T-helper 1 cell treated with Interleukin-12 subunit alpha and Interleukin-12 subunit beta and Interleukin-4 antibody, amounts not matched to agents 30 ng/mL and 1 ng/mL, for 36 hours (primary cell): ENCODE measurements around the gene WDR5. TPM values are rescaled to one million over a fixed set of nuclear protein-coding genes. Genes with fewer than 3 reads are reported as not detected.

Experiments used
- intact Hi-C: fragments of 100-400 bp; cut with micrococcal nuclease; formaldehyde crosslinking; loops from one replicate; pipeline ENCODE4 v1.15.1; 2024
- total RNA-seq: library from RNA; stranded (reverse); gene quantifications from 2 replicates; pipeline ENCODE4 v1.2.3, GENCODE V29; 2022

The WDR5 gene
- total RNA-seq, 1 donor from 2014 or later, result 37.2 TPM

- intact Hi-C loops, result no loop called here
These were observed 21.6 kb downstream of the WDR5 start for GRCh38 chr9:134157378-134157885.

GRCh38 chr9:134158242-134158641, 22.4 kb downstream of the WDR5 start:
- intact Hi-C loops, result no loop called here

GRCh38 chr9:134158753-134159392, 23.0 kb downstream of the WDR5 start:
- intact Hi-C loops, result no loop called here

GRCh38 chr9:134159566-134160245, 23.8 kb downstream of the WDR5 start:
- intact Hi-C loops, result loop anchor here (10.0 kb wide), 1 partner anchor 1805 kb away; the partner anchor contains the start of gene UBAC1

GRCh38 chr9:134161647-134162046, 25.8 kb downstream of the WDR5 start:
- intact Hi-C loops, result loop anchor here (10.0 kb wide), 1 partner anchor 1803 kb away; the partner anchor contains the start of gene UBAC1

- intact Hi-C loops, result loop anchor here (10.0 kb wide), 1 partner anchor 1803 kb away; the partner anchor contains the start of gene UBAC1
These were observed 26.4 kb downstream of the WDR5 start for GRCh38 chr9:134162212-134162775.

GRCh38 chr9:134162926-134163370, 27.1 kb downstream of the WDR5 start:
- intact Hi-C loops, result loop anchor here (10.0 kb wide), 1 partner anchor 1802 kb away; the partner anchor contains the start of gene UBAC1

- intact Hi-C loops, result loop anchor here (1.0 to 10.0 kb wide), 9 partner anchors 28 to 1801 kb away; partner anchors contain the start of genes BRD3, BRD3OS, UBAC1 and VAV2
These were observed 27.7 kb downstream of the WDR5 start for GRCh38 chr9:134163371-134164196.

GRCh38 chr9:134164879-134165278, 29.0 kb downstream of the WDR5 start:
- intact Hi-C loops, result loop anchor here (1.0 to 10.0 kb wide), 9 partner anchors 30 to 1800 kb away; partner anchors contain the start of genes BRD3, BRD3OS, UBAC1 and VAV2

- intact Hi-C loops, result loop anchor here (2.0 to 10.0 kb wide), 2 partner anchors 225 to 1799 kb away; partner anchors contain the start of gene UBAC1
These were observed 29.8 kb downstream of the WDR5 start for GRCh38 chr9:134165357-134166315.

- intact Hi-C loops, result loop anchor here (10.0 kb wide), 1 partner anchor 1798 kb away; the partner anchor contains the start of gene UBAC1
These were observed 30.5 kb downstream of the WDR5 start for GRCh38 chr9:134166374-134166773.

- intact Hi-C loops, result loop anchor here (10.0 kb wide), 1 partner anchor 1797 kb away; the partner anchor contains the start of gene UBAC1
These were observed 31.6 kb downstream of the WDR5 start for GRCh38 chr9:134167530-134167931.

- intact Hi-C loops, result loop anchor here (10.0 kb wide), 1 partner anchor 1796 kb away; the partner anchor contains the start of gene UBAC1
These were observed 33.1 kb downstream of the WDR5 start for GRCh38 chr9:134168757-134169550.

GRCh38 chr9:134169724-134170401, 34.0 kb downstream of the WDR5 start:
- intact Hi-C loops, result loop anchor here (1.0 to 10.0 kb wide), 4 partner anchors 155 to 1795 kb away; partner anchors contain the start of genes RXRA and UBAC1

GRCh38 chr9:134170532-134171315, 34.8 kb downstream of the WDR5 start:
- intact Hi-C loops, result loop anchor here (1.0 to 10.0 kb wide), 3 partner anchors 154 to 569 kb away; partner anchors contain the start of gene RXRA

- intact Hi-C loops, result loop anchor here (10.0 kb wide), 1 partner anchor 153 kb away; the partner anchor contains the start of gene RXRA
These were observed 35.7 kb downstream of the WDR5 start for GRCh38 chr9:134171316-134172197.
